AG04449 (cell line): Measurements from ENCODE around the gene DUOX1.

ENCODE experiments used
- CTCF ChIA-PET: fragments of 350-600 bp; formaldehyde crosslinking; extraction: SDS; loops from one replicate; lab custom pipeline; 2021; ENCODE audit warnings: antibody characterized with exemption; lab: Yijun Ruan, JAX
- POLR2A ChIA-PET: fragments of 400-600, 350-600 bp; formaldehyde crosslinking; extraction: SDS; loops from one replicate; lab custom pipeline; 2020; ENCODE audit warnings: antibody characterized with exemption, inconsistent platforms; lab: Yijun Ruan, JAX
- DNase-seq: peaks from one replicate; pipeline ENCODE4 v3.0.0-alpha.2; 2010; ENCODE audit warnings: low read depth, low spot score
- H3K4me3 ChIP-seq: 2 replicates; pipeline ENCODE4 v1.5.1; 2011; ENCODE audit warnings: low read depth, mild to moderate bottlenecking, control low read depth, low read length
- TF ChIP-seq, protein P1 (sequence below): IDR thresholded peaks from one replicate; pipeline ENCODE4 v1.5.1; 2011; ENCODE audit warnings: mild to moderate bottlenecking, moderate library complexity, low read length, control low read depth, inconsistent platforms; ENCODE audit not compliant: insufficient read depth; ENCODE audit errors: missing control alignments

The DUOX1 gene

DNA sequence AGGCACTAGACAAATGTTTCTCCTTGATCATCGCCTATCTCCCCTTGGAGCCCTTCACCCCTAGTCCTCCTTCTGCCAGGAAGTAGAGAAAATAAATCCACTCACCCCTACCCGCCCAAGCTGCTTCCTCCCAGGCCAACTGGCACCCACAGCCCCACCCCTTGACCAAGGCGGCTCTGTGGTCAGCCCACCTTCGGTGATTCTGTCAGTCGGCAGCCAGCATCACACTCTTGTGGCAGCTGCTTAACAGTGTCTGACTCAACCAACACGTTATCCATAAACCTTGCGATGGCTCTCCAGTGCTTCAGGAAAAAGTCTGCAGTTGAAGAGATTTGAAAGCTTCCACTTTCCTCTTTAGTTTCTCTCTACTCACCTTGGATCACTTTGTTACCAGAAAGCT lies 50.4 kb downstream of the DUOX1 start:
- no peak for DNase-seq
- ChIA-PET POLR2A (no interaction called here), CTCF (interaction anchor here (1.6 to 7.2 kb wide), 5 partner anchors 10 to 219 kb away, joined by 6 to 57 read pairs (median 7); no protein-coding TSS in a partner anchor)
- TF ChIP-seq, protein P1, sequence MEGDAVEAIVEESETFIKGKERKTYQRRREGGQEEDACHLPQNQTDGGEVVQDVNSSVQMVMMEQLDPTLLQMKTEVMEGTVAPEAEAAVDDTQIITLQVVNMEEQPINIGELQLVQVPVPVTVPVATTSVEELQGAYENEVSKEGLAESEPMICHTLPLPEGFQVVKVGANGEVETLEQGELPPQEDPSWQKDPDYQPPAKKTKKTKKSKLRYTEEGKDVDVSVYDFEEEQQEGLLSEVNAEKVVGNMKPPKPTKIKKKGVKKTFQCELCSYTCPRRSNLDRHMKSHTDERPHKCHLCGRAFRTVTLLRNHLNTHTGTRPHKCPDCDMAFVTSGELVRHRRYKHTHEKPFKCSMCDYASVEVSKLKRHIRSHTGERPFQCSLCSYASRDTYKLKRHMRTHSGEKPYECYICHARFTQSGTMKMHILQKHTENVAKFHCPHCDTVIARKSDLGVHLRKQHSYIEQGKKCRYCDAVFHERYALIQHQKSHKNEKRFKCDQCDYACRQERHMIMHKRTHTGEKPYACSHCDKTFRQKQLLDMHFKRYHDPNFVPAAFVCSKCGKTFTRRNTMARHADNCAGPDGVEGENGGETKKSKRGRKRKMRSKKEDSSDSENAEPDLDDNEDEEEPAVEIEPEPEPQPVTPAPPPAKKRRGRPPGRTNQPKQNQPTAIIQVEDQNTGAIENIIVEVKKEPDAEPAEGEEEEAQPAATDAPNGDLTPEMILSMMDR: no peak
- no peak overlapping the region for H3K4me3 ChIP-seq

DNA sequence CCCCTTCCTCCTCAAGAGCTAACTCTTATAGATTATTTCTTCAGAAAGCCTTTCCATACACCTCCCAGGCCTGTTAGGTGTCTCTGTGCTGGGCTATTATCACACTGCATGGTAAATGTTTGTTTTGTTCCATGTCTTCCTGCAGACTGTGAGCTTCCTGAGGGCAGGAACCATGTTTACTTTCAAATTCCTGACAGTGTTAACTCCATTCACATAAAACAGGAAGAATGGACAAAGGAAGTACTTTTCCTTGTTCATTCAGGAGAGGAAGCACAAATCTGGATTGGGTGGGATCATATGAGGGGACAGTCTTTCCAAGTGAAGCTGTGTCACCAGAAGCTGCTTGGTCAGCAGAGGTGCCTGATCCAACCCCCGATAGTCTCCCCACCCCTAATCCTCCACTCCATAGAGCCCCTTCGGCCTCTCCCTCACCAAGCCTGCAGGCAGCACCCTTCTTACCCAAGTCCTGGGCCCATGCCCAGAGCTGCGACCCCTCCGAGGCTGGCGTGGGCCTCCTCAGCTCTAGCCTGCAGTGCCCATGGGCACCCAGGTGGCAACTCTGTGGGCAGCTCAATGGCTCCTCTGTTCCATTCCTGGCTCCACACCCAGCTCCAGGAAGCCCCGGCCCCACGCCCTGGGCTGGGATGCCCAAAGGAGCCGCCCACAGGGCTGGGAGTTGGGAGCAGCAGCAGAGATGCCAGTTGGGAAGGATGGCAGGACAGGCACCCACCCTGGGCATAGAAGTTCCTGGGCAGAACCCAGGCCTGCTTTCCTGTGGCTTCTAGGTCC lies 51.0 kb downstream of the DUOX1 start:
- H3K4me3 ChIP-seq: no peak overlapping the region
- no peak for DNase-seq
- ChIA-PET CTCF (interaction anchor here (1.2 to 7.2 kb wide), 5 partner anchors 10 to 219 kb away, joined by 6 to 57 read pairs (median 7); no protein-coding TSS in a partner anchor), POLR2A (no interaction called here)
- TF ChIP-seq, protein P1: no peak

DNA sequence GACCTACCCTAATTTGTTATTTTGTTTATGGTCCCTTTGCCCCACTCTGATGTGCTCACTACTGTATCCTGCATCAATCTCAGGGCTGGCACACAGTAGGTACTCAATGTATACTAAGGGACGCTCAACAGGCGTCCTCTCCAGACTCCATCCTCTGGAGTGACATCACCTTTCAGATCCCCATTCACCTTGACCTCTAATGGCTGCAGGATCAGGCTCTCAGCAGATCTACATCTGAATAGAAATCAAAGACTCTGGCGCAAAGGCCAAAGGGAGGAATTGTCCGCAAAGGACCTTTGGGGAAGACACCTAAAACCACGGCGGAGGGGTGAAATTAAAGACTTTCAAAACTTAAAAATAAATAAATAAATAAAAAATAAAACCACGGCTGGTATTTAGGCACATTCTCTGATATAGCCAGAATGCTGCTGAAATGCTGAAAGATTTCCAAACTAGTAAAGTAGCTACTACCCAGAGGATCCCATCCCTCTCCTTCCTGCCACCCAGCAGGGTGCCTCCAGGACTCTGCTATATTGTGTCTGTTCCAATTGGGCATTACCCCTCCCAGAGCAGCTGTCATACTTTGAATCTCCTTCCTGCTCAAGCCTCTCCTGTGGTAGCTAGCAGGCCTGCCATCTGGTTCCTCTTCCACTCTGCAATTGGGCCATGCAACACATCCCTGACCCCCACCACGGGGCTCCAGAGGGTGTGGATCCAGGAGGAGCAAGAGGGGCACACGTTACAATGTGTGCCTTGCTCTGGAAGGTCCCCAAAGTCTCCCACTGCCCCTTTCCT lies 51.9 kb downstream of the DUOX1 start:
- POLR2A ChIA-PET: no interaction called here
- TF ChIP-seq, protein P1: no peak
- DNase-seq: no peak
- no peak overlapping the region for H3K4me3 ChIP-seq
- CTCF ChIA-PET: interaction anchor here (1.1 to 7.2 kb wide), 6 partner anchors 13 to 25 kb away, joined by 3 to 57 read pairs (median 5); no protein-coding TSS in a partner anchor

DNA sequence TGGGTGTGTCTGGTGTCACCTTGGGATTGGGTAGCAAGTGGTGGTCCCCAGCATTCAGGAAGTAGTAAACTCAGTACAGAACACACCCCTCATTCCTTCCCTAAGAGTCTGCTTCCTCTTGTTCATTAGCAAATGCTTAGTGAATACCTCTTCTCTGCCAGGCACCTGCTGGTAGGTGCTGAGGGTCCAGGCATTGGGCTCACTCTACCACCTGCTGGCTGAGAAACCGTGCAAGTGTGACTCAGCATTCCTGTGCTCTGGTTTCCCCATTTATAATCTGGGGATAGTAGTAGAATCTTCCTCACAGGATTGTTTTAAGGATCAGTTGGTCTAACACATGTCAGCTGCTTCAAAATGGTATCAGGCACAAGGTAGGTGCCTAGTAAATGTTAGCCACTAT lies 53.2 kb downstream of the DUOX1 start:
- POLR2A ChIA-PET: no interaction called here
- CTCF ChIA-PET: interaction anchor here (1.2 to 4.4 kb wide), 4 partner anchors 12 to 275 kb away, joined by 3 to 24 read pairs (median 4); no protein-coding TSS in a partner anchor
- no peak for DNase-seq
- TF ChIP-seq, protein P1: no peak
- H3K4me3 ChIP-seq: no peak overlapping the region

DNA sequence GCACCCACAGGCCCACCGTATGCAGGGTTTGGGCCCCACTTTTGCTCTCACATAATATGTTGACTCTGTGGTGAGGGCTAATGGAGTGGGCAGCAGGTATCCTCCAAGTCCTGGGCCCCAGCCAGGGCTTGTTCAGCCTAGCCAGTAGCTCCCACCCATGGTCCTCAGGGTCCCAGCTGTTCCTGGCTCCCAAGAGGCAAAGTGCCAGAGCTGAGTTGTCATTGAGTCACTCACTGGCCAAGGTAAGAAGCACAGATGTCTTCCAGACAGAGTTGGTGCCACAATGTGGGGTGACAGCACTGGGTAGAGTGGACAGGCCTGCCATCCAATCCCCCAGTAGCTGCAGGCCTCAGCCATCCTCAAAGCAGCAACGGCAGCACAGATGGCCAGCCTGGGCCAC lies 53.7 kb downstream of the DUOX1 start:
- CTCF ChIA-PET: interaction anchor here (1.2 to 4.4 kb wide), 4 partner anchors 11 to 274 kb away, joined by 3 to 24 read pairs (median 4); no protein-coding TSS in a partner anchor
- DNase-seq: no peak
- TF ChIP-seq, protein P1: no peak
- H3K4me3 ChIP-seq: no peak overlapping the region
- POLR2A ChIA-PET: no interaction called here
